Kidney capillary endothelial cell (primary cell): Measurements from ENCODE around the gene ULBP2.
A peak's percentile ranks its signal among the peaks of the same experiment; 100 is the strongest.
"Not testable (repeated sequence)": the region's sequence is repeated elsewhere in the genome, so short reads cannot be mapped to it uniquely, and the experiment has no call there.

Experiments used
- DNase-seq: peaks from one replicate; pipeline ENCODE4 v3.0.0-alpha.2; 2018; ENCODE audit warnings: low spot score

ULBP2 gene

GRCh38 chr6:149909701-149910470, 31.9 kb upstream of the ULBP2 start:
- no peak for DNase-seq

GRCh38 chr6:149910721-149911151, 31.1 kb upstream of the ULBP2 start:
- no peak for DNase-seq

DNA sequence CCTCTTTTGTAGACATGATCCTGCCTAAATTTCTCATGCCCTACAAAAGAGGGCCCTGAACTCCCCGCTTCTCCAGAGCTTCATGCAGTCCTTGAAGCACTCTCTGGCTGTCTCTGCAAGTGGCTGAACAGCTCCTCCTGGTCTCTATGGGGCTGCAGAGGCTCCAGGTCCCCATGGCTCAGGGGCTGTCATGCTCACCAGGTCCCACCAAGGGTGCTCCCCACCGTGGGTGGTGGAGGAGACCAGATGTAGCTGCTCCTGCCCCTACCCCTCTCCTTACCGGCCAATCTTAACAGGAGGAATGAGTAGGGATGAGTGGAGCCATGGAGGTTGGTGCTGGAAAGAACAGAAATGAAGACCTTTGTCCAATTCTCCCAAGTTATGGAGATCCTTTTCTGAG, 29.1 kb upstream of the ULBP2 start:
- DNase-seq, result not testable (repeated sequence)

GRCh38 chr6:149913085-149913484, 28.7 kb upstream of the ULBP2 start:
- no peak for DNase-seq

DNA sequence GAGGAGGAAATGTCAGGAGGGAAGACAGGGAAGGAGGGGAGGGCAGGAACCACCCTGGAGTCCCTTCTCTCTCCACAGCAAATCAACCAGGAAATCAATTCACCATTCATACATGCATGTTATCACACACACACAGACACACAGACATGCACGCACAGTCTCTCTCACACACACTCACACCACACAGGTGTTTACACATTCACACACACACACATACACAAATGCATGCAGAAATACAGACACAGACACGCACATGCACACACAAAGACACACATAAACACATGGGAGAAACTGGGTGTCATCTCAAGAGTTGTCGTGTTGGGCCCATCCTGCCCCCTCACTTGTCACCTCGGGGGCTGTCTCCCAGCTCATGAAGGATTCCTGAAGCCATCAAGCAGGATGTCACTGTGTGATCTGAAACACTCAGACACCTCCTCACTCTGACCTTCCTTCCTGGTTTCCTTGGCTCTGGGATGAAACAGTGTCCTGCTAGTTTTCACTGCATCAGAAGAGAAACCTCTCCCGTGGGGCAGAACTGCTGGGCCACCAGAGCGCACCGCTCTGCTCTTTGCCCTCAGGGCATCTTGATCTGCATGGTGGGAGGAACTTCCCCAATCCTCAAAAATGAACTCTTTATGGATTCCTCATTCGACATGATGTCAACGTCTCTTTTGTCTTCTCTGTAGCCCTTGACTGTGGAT, 28.1 kb upstream of the ULBP2 start:
- no peak for DNase-seq

- no peak for DNase-seq
Measured at GRCh38 chr6:149915970-149916865, 25.6 kb upstream of the ULBP2 start.

GRCh38 chr6:149917679-149918078, 24.1 kb upstream of the ULBP2 start:
- DNase-seq, result no peak

- DNase-seq, result no peak
Measured at GRCh38 chr6:149918151-149918905, 23.5 kb upstream of the ULBP2 start.

GRCh38 chr6:149919126-149919833, 22.5 kb upstream of the ULBP2 start:
- DNase-seq, result not testable (repeated sequence)

GRCh38 chr6:149919834-149920225, 22.0 kb upstream of the ULBP2 start:
- no peak for DNase-seq

DNA sequence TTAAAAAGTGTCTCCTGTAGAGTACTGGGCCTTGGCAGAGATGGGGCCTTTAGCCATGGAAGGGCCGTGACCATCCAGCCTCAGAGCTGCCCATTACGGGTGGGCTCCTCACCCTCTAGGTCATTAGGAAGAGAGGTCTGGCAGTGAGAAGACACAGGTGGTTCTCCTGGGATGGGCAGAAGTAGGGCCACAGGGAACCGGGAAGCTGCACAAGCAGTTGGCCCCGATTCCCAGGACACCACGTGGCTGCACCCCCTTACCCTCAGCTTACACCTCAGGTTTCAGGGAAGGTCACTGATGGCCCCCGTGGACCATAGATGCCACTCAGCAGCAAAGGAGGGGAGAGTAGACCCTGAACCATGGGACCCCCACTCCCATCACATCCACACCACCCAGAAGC, 20.5 kb upstream of the ULBP2 start:
- DNase-seq, result no peak

- DNase-seq, result not testable (repeated sequence)
Measured at GRCh38 chr6:149922091-149922490, 19.7 kb upstream of the ULBP2 start.

GRCh38 chr6:149922642-149923326, 19.0 kb upstream of the ULBP2 start, which contains the start of gene RAET1G:
RAET1G (minus strand) TSS chr6:149923121; CDS start chr6:149923010, 111 bp downstream.
- peak; percentile 85 for DNase-seq

DNA sequence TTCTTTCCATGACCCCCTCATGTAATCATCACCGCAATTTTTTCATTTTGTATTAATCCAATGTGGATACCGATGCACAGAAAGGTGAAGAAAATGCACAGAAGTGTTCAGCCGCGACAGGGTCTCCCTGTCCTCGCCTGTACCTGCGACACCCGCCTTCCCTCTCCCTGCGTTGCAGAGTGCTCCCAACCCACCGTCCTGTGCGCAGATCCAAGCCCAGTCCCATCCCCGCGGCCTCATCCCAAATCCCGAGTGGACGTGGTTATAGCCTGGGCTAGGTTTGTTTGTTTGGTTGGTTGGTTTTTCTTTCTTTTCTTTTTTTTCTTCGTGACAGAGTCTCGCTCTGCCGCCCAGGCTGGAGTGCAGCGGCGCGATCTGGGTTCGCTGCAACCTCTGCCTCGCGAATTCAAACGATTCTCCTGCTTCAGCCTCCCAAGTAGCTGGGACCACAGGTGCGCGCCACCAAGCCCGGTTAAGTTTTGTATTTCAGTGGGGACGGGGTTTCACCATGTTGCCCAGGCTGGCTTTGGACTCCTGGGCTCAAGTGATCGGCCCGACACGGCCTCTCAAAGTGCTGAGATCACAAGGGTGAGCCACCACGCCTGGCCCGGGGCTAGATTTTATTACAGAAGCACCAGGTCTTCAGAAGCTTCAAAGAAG, 18.4 kb upstream of the ULBP2 start:
- no peak for DNase-seq

DNA sequence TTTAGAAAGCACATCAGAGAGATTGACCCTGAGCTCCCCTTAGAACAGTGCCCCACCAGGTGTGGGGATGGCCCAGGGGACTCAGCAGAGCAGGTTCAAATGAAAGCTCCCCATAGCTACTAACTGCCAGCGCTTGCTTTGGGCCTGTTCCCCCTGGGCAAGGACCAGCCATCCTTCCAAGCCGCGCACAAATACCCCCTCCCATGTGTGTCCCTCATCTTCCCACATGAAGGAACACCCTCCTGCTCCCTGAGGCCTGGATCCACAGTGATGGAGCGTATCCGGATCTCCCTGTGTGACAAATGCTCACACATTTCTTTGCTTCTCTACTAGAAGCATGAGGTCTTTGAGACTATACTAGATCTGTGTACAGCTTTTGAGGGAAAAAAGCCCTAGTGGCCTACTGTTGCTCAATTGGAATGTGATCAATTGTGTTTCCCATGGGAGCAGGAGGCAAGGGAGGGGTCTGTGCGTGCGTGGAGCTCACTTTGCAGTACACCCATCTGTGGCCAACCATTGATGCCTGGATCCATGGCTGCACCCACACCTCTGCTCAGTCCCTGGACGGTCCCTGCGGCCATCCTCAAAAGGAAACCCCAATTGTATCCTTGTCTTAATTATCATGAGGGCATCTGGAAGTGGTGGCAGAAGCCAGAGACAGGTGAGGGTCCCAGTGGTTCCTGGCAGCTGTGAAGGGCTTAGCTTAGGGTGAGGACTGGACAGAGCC, 17.4 kb upstream of the ULBP2 start:
- DNase-seq, result no peak

- no peak for DNase-seq
Measured at GRCh38 chr6:149924933-149925252, 16.9 kb upstream of the ULBP2 start.

- no peak for DNase-seq
Measured at GRCh38 chr6:149925253-149925973, 16.4 kb upstream of the ULBP2 start.

DNA sequence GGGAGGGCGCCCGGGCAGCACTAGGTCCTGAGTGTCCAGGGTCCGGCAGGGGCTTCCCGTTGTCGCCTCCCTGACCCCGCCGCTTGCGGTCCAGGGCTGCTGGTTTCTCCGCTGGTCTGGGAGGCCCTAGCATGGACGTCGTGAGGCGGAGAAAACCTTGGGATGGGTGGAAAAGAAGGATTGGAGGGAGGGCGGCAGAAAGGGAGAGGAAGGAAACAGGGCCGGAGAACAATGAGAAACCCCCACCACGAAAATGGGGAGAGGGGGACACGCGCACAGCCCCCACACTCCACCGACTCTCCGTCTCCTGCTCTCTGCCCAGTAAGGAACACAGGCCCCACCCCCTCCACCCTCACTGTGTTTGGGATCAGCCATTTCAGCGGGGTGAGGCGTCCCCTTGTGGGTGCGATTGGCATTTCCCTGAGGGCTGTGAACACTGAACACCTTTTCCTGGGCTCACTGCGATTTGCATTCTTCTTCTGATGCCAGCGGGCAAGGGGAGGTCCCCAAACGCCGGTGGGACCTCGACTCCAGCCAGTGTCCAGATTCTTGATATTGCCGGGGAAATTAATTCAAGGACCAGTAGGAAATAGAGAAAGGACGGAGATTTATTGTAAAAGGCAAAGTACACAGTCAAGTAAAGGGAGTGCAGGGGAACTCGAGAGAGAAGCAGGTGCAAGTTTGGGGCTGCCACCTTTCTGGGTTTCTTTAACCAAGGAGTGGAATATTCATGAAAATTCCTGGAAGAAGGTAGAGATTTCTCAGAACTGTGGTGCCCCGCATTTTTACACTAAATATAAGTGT, 15.6 kb upstream of the ULBP2 start:
- peak; percentile 76 for DNase-seq
